Epithelial cell of proximal tubule (primary cell): ENCODE data around the gene EXPH5. TPM values are rescaled to one million over a fixed set of nuclear protein-coding genes. Genes with fewer than 3 reads are reported as not detected.

Source experiments
- DNase-seq: peaks from one replicate; pipeline ENCODE4 v3.0.0-alpha.2; 2011; ENCODE audit warnings: low read depth
- H3K4me3 ChIP-seq: 2 replicates; pipeline ENCODE4 v1.5.1; 2011; ENCODE audit warnings: low read depth, mild to moderate bottlenecking, low read length
- total RNA-seq: library from RNA; depleted of rRNA; stranded (reverse); fragments of >200 nt; gene quantifications from 2 replicates; pipeline ENCODE4 v1.2.3, GENCODE V29; 2015
- TF ChIP-seq, protein P1 (sequence below): conservative IDR thresholded peaks from 2 replicates; pipeline ENCODE4 v1.5.1; 2012; ENCODE audit warnings: low read depth, mild to moderate bottlenecking, low read length

EXPH5 gene
- total RNA-seq, 1 donor from 2014 or later: 7.8 TPM

DNA sequence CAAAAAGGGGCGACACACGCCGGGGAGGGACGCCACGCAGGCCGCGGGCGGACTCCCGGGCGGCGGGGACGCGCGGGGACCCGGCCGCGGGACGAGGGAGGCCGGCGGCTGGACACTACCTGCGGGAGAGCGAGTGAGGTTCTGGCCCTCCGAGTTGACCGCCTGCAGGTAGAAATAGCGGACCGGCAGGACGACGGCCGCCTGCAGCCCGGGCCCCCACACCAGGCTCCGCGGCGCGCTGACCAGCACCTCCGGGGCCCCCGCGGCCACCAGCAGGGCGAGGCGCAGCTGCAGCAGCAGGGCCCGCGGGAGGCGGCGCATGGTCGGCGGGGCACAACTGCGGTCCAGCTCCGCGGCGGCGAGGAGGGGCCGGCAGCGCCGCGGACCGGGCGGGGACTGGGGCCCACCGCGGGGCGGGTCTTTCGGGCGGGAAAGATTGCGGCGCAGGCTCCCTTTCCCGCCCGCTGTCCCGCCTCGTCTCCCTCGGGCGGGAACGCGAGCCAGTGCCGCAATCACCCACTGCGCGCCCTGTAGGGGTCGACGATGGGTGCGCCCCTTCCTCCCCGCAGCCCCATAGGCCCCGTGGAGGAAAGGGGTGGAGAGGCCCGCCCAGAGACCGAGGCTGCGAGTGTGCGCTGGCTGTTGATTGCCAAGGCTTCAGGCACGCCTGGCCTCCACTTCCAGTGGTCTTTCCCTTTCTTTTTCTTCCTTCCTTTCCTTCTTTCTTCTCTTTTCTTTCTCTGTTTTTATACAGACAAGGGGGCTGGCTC lies 95.3 kb downstream of the EXPH5 start, which contains the start of gene POGLUT3:
Gene POGLUT3 (minus strand): TSS at position 339 of the 770 bp plus-strand sequence. CDS start 18 bp downstream, at position 321.
- peak within 1 kb of the TSS; percentile 59 for H3K4me3 ChIP-seq
- TF ChIP-seq, protein P1, sequence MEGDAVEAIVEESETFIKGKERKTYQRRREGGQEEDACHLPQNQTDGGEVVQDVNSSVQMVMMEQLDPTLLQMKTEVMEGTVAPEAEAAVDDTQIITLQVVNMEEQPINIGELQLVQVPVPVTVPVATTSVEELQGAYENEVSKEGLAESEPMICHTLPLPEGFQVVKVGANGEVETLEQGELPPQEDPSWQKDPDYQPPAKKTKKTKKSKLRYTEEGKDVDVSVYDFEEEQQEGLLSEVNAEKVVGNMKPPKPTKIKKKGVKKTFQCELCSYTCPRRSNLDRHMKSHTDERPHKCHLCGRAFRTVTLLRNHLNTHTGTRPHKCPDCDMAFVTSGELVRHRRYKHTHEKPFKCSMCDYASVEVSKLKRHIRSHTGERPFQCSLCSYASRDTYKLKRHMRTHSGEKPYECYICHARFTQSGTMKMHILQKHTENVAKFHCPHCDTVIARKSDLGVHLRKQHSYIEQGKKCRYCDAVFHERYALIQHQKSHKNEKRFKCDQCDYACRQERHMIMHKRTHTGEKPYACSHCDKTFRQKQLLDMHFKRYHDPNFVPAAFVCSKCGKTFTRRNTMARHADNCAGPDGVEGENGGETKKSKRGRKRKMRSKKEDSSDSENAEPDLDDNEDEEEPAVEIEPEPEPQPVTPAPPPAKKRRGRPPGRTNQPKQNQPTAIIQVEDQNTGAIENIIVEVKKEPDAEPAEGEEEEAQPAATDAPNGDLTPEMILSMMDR: no peak
- DNase-seq: no peak

- peak; percentile 86 for DNase-seq
- TF ChIP-seq, protein P1: no peak
- peak overlapping the region; percentile 59 for H3K4me3 ChIP-seq
Observed at GRCh38 chr11:108497317-108498045, 96.1 kb downstream of the EXPH5 start.

DNA sequence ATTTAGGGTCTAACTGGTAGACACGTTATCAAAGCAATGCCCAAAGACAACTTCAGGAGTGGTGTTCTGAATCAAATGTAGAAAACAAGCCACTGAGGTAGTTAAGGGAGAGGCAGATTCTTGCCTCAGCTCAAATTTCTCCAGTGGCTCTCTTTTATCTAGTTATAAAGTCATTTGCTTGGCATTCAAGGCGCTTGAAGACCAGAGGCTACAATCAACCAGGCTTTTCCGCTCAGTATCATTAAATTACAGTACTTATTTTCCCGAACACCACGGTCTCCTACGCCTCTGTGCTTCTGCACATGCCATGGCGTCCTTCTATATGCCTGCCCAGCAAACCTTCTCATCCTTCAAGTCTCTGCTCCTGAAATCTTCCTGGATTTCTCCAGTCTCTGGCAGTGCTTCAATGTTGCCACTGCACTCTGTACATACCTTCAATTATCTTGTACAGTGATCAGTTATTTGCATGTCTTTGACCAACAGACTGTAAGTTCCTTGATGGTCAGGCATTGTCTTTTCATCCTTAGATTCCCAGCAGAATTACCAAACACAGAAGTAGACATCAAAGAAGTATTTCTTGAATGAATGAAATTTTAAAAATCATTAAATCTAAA lies 96.8 kb downstream of the EXPH5 start:
- DNase-seq: no peak
- peak overlapping the region; percentile 59 for H3K4me3 ChIP-seq
- TF ChIP-seq, protein P1: no peak

GRCh38 chr11:108495326-108495725 lies 98.2 kb downstream of the EXPH5 start:
- DNase-seq: no peak
- no peak overlapping the region for H3K4me3 ChIP-seq
- TF ChIP-seq, protein P1: no peak

- H3K4me3 ChIP-seq: no peak overlapping the region
- DNase-seq: no peak
Observed at GRCh38 chr11:108494182-108494581, 99.4 kb downstream of the EXPH5 start.

DNA sequence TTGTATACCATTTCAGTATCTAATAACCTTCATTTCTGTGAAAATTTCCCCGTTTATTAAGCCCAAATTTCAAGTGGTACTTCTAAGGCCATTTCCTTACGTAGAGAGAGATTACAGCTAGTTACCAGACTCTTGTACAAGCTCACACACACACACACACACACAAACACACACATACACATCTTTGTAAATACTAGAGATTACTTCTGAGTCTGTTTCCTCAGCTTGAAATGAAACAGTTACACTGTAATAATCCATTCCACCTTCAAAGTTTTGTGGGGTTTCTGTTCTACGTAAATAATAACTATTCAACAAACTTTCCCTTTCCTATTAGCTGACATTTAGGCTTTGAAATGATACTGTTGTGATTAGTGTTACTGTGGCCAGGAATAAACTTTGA lies 101.6 kb downstream of the EXPH5 start:
- DNase-seq: no peak
- no peak overlapping the region for H3K4me3 ChIP-seq
- TF ChIP-seq, protein P1: no peak

More at GRCh38 chr11:108494182-108494581, 99.4 kb downstream of the EXPH5 start:
- TF ChIP-seq, protein P1: no peak
